Neural progenitor cell (in vitro differentiated cells): ENCODE measurements around the gene ESPNL.

ENCODE experiments used
- EZH2 ChIP-seq: fragments of 200-600 bp; sonication (generic); IDR thresholded peaks from 2 replicates; pipeline ENCODE4 v1.6.1; 2017; ENCODE audit warnings: antibody characterized with exemption, mild to moderate bottlenecking, moderate library complexity
- EZH2phosphoT487 ChIP-seq: fragments of 200-600 bp; sonication (generic); IDR thresholded peaks from 2 replicates; pipeline ENCODE4 v1.6.1; 2017; ENCODE audit warnings: antibody characterized with exemption
- TF ChIP-seq, protein P1 (sequence below): fragments of 200-600 bp; sonication (generic); IDR thresholded peaks from 2 replicates; pipeline ENCODE4 v1.5.1; 2017; ENCODE audit warnings: antibody characterized with exemption, mild to moderate bottlenecking

DNA sequence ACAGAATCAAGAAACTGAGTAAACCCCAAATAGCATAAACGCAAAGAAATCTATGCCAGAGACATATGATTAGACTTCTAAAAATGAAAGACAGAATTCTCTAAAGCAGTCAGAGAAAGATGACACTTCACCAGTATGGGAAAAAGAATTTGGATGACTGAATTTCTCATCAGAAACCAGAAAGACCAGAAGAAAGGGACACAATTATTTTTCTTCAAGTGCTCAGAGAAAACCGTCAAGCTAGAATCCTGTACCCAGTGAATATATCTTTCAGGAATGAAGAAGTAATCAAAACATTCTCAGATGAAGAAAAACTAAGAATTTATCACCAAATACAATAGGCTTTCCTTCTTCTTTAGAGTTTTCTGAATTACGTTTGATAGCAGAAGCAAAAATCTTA lies 14.2 kb upstream of the ESPNL start:
- TF ChIP-seq, protein P1, sequence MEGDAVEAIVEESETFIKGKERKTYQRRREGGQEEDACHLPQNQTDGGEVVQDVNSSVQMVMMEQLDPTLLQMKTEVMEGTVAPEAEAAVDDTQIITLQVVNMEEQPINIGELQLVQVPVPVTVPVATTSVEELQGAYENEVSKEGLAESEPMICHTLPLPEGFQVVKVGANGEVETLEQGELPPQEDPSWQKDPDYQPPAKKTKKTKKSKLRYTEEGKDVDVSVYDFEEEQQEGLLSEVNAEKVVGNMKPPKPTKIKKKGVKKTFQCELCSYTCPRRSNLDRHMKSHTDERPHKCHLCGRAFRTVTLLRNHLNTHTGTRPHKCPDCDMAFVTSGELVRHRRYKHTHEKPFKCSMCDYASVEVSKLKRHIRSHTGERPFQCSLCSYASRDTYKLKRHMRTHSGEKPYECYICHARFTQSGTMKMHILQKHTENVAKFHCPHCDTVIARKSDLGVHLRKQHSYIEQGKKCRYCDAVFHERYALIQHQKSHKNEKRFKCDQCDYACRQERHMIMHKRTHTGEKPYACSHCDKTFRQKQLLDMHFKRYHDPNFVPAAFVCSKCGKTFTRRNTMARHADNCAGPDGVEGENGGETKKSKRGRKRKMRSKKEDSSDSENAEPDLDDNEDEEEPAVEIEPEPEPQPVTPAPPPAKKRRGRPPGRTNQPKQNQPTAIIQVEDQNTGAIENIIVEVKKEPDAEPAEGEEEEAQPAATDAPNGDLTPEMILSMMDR = no peak
- TF ChIP-seq EZH2phosphoT487 (no peak), EZH2 (no peak)
